ENCODE data around the gene PSMC3. TPM values are rescaled to one million over a fixed set of nuclear protein-coding genes. Genes with fewer than 3 reads are reported as not detected.

Gene PSMC3
- total and polyA plus RNA-seq, 2 of the 13 experiments (the other 11 are each of a cell fraction or from before 2014, with no cell fraction given) = 75.8 to 214 TPM

- no peak for TF ChIP-seq ATF4 (CRISPR knock-in tag; IDR thresholded peaks at IDR 0.05)
- no peak for TF ChIP-seq ZNF816 (CRISPR knock-in tag; IDR thresholded peaks at IDR 0.05; ENCODE audit: borderline replicate concordance)
- TF ChIP-seq KAT2B (IDR thresholded peaks at IDR 0.05; ENCODE audit: borderline replicate concordance, low read depth, low read length) = no peak
- peak; percentile 66; the same call in 1 of the 2 replicates for TF ChIP-seq KAT8 (CRISPR knock-in tag; IDR thresholded peaks at IDR 0.05)
- no peak for TF ChIP-seq SRSF4 (IDR thresholded peaks at IDR 0.05; ENCODE audit: low read depth, low read length, poor library complexity, severe bottlenecking)
- TF ChIP-seq ZNF484 (CRISPR knock-in tag; IDR thresholded peaks at IDR 0.05; ENCODE audit: borderline replicate concordance, low read depth) = no peak
- TF ChIP-seq EZH2 (conservative IDR thresholded peaks at IDR 0.05; ENCODE audit: low read depth, low read length) = no peak
- no peak for TF ChIP-seq ATF6 (CRISPR knock-in tag; conservative IDR thresholded peaks at IDR 0.05)
- 0 out of 2 replicates have a peak, but pooled peaks have one; percentile 19 for TF ChIP-seq ZNF614 (CRISPR knock-in tag; IDR thresholded peaks at IDR 0.05; ENCODE audit: borderline replicate concordance)
- no peak for TF ChIP-seq MIXL1 (CRISPR knock-in tag; IDR thresholded peaks at IDR 0.05)
- TF ChIP-seq PCBP1 (IDR thresholded peaks at IDR 0.05; ENCODE audit: borderline replicate concordance, low read depth, low read length) = 0 out of 2 replicates have a peak, but pooled peaks have one; percentile 55
- TF ChIP-seq ZNF749 (CRISPR knock-in tag; IDR thresholded peaks at IDR 0.05; ENCODE audit: borderline replicate concordance) = no peak
- TF ChIP-seq ZKSCAN1 (IDR thresholded peaks at IDR 0.05; ENCODE audit: low read length) = no peak
- TF ChIP-seq FOXJ3 (CRISPR knock-in tag; IDR thresholded peaks at IDR 0.05; ENCODE audit: borderline replicate concordance) = no peak
- no peak for TF ChIP-seq ZNF260 (CRISPR knock-in tag; IDR thresholded peaks at IDR 0.05; ENCODE audit: borderline replicate concordance, low read depth)
- TF ChIP-seq ZNF574 (CRISPR knock-in tag; IDR thresholded peaks at IDR 0.05) = no peak; the same call in 1 of the 2 replicates
- TF ChIP-seq ZNF569 (CRISPR knock-in tag; IDR thresholded peaks at IDR 0.05; ENCODE audit: borderline replicate concordance) = no peak
- no peak for TF ChIP-seq SALL2 (CRISPR knock-in tag; IDR thresholded peaks at IDR 0.05)
- peak; percentile 57; the same call in 1 of the 2 replicates for TF ChIP-seq DRAP1 (CRISPR knock-in tag; IDR thresholded peaks at IDR 0.05)
- no peak for TF ChIP-seq MTA3 (CRISPR knock-in tag; IDR thresholded peaks at IDR 0.05)
- TF ChIP-seq IRF2 (CRISPR knock-in tag; IDR thresholded peaks at IDR 0.05) = 0 out of 2 replicates have a peak, but pooled peaks have one; percentile 15
- peak; percentile 50; the same call in 1 of the 2 replicates for TF ChIP-seq PHF20 (CRISPR knock-in tag; IDR thresholded peaks at IDR 0.05)
Observed at GRCh38 chr11:47437746-47438418, 11.6 kb upstream of the PSMC3 start (continued).
